Left ventricle myocardium superior (tissue), 1 donor: ENCODE results near the gene EGFR. TPM values are rescaled to one million over a fixed set of nuclear protein-coding genes. Genes with fewer than 3 reads are reported as not detected.

Experiments
- ATAC-seq: fragments of 200-7000 bp; cut with Tn5 transposase; one replicate; pipeline ENCODE4 v1.9.1; 2020; ENCODE audit warnings: mild to moderate bottlenecking, moderate library complexity
- DNase-seq: peaks from one replicate; pipeline ENCODE4 v3.0.0-alpha.2; 2020
- intact Hi-C: fragments of 100-400 bp; cut with micrococcal nuclease; formaldehyde crosslinking; loops from one replicate; pipeline ENCODE4 v1.11.0; 2022
- total RNA-seq: library from RNA; stranded (reverse); fragmentation: NEBNext Ultra II Directional; extraction: Animal tissue kit (Norgen Biotek cat#: 25700); gene quantifications from one replicate; pipeline ENCODE4 v1.2.1, GENCODE V29; 2021
- donor health status: DM: no; HTN: yes; CAD: no; lungs with severe emphysema.

The EGFR gene
- total RNA-seq, 1 donor from 2014 or later, result 11.2 TPM

GRCh38 chr7:55092186-55092974 is 73.6 kb downstream of the EGFR start:
- DNase-seq, result no peak
- intact Hi-C loops, result no loop called here

GRCh38 chr7:55092975-55093373 is 74.2 kb downstream of the EGFR start:
- no peak for ATAC-seq
- intact Hi-C loops, result no loop called here
- no peak for DNase-seq

More at GRCh38 chr7:55092186-55092974, 73.6 kb downstream of the EGFR start:
- peak; percentile 25 for ATAC-seq

GRCh38 chr7:55093674-55094073 is 74.9 kb downstream of the EGFR start:
- DNase-seq (no peak), ATAC-seq (no peak)
- intact Hi-C loops, result no loop called here

- DNase-seq (no peak), ATAC-seq (peak; percentile 26)
- intact Hi-C loops, result no loop called here
These were observed 75.4 kb downstream of the EGFR start for GRCh38 chr7:55094092-55094690.

- ATAC-seq (no peak), DNase-seq (no peak)
- intact Hi-C loops, result no loop called here
These were observed 76.9 kb downstream of the EGFR start for GRCh38 chr7:55095672-55096071.

- ATAC-seq (no peak), DNase-seq (no peak)
- intact Hi-C loops, result no loop called here
These were observed 77.5 kb downstream of the EGFR start for GRCh38 chr7:55096323-55096722.

- intact Hi-C loops, result no loop called here
- DNase-seq (no peak), ATAC-seq (no peak)
These were observed 78.3 kb downstream of the EGFR start for GRCh38 chr7:55097100-55097499.

GRCh38 chr7:55099066-55099820 is 80.4 kb downstream of the EGFR start:
- DNase-seq (peak; percentile 79), ATAC-seq (peak; percentile 56)
- intact Hi-C loops, result no loop called here

GRCh38 chr7:55099821-55100543 is 81.2 kb downstream of the EGFR start:
- DNase-seq (no peak), ATAC-seq (peak; percentile 70)
- intact Hi-C loops, result no loop called here

- intact Hi-C loops, result no loop called here
- DNase-seq (peak; percentile 93), ATAC-seq (peak; percentile 74)
These were observed 81.9 kb downstream of the EGFR start for GRCh38 chr7:55100544-55101327.

- DNase-seq (no peak), ATAC-seq (no peak)
- intact Hi-C loops, result no loop called here
These were observed 82.5 kb downstream of the EGFR start for GRCh38 chr7:55101359-55101758.

GRCh38 chr7:55104123-55104522 is 85.3 kb downstream of the EGFR start:
- DNase-seq (no peak), ATAC-seq (no peak)
- intact Hi-C loops, result no loop called here

- ATAC-seq, result no peak
- no peak for DNase-seq
- intact Hi-C loops, result no loop called here
These were observed 86.1 kb downstream of the EGFR start for GRCh38 chr7:55104712-55105433.

- ATAC-seq, result peak; percentile 7
These were observed 87.1 kb downstream of the EGFR start for GRCh38 chr7:55105952-55106351.

GRCh38 chr7:55107946-55108345 is 89.1 kb downstream of the EGFR start:
- ATAC-seq (no peak), DNase-seq (no peak)
- intact Hi-C loops, result no loop called here

More at GRCh38 chr7:55105952-55106351, 87.1 kb downstream of the EGFR start:
- DNase-seq, result no peak
- intact Hi-C loops, result no loop called here

- no peak for ATAC-seq
- intact Hi-C loops, result no loop called here
These were observed 89.6 kb downstream of the EGFR start for GRCh38 chr7:55108401-55108800.

GRCh38 chr7:55108818-55109217 is 90.0 kb downstream of the EGFR start:
- intact Hi-C loops, result no loop called here
- DNase-seq (no peak), ATAC-seq (no peak)

More at GRCh38 chr7:55108401-55108800, 89.6 kb downstream of the EGFR start:
- DNase-seq, result no peak
